ENCODE data around the gene SYTL2. TPM values are rescaled to one million over a fixed set of nuclear protein-coding genes. Genes with fewer than 3 reads are reported as not detected.
"Not testable (repeated sequence)": the region's sequence is repeated elsewhere in the genome, so short reads cannot be mapped to it uniquely, and the experiment has no call there.

Gene SYTL2
- total and polyA plus RNA-seq, 2 donors (not counting 1 experiment from before 2014, with no cell fraction given), result 165 to 387 TPM

- Histone ChIP-seq H3K36me3 (ENCODE audit: control insufficient read depth, insufficient read depth, low read length) (no peaks in the 10 kb centered on the region), H3K79me2 (ENCODE audit: control insufficient read depth, insufficient read depth, low read length) (no peaks in the 10 kb centered on the region), H3K4me2 (ENCODE audit: extremely low read depth, insufficient read depth, low read length) (no peak overlapping the region), H4K20me1 (ENCODE audit: control insufficient read depth, extremely low read depth, insufficient read depth, low read length) (no peaks in the 10 kb centered on the region), H3K9ac (ENCODE audit: insufficient read depth, low read length) (no peak overlapping the region), H3K27ac (ENCODE audit: insufficient read depth, low read length) (no peak overlapping the region), H3K9me3 (ENCODE audit: control insufficient read depth, insufficient read depth, low read depth, low read length) (no peaks in the 10 kb centered on the region), H2AFZ (ENCODE audit: low read length) (no peak overlapping the region), H3K4me3 (replicated peaks in 1 of 4; ENCODE audit: control extremely low read depth in 1 of 4, insufficient read depth in 1 of 4, low read depth in 3 of 4, low read length in 4 of 4) (no peak overlapping the region), H3K27me3 (ENCODE audit: control insufficient read depth, insufficient read depth, low read length) (no peaks in the 10 kb centered on the region), H3K4me1 (ENCODE audit: control insufficient read depth, extremely low read depth, insufficient read depth, low read length) (peaks cover 2% of the 10 kb centered on the region)
- DNase-seq (ENCODE audit: low read depth in 2 of 2), result no peak
- TF ChIP-seq CTCF (conservative IDR thresholded peaks at IDR 0.05 in 1 of 2, IDR thresholded peaks at IDR 0.05 in 1 of 2; ENCODE audit: low read depth in 1 of 2, low read length in 2 of 2), result no peak
Measured at GRCh38 chr11:85784480-85785265, 26.3 kb downstream of the SYTL2 start.

- Histone ChIP-seq H3K4me1 (ENCODE audit: control insufficient read depth, extremely low read depth, insufficient read depth, low read length) (peaks cover 2% of the 10 kb centered on the region), H3K4me3 (replicated peaks in 1 of 4; ENCODE audit: control extremely low read depth in 1 of 4, insufficient read depth in 1 of 4, low read depth in 3 of 4, low read length in 4 of 4) (no peak overlapping the region), H3K9me3 (ENCODE audit: control insufficient read depth, insufficient read depth, low read depth, low read length) (no peaks in the 10 kb centered on the region), H3K27me3 (ENCODE audit: control insufficient read depth, insufficient read depth, low read length) (no peaks in the 10 kb centered on the region), H3K79me2 (ENCODE audit: control insufficient read depth, insufficient read depth, low read length) (no peaks in the 10 kb centered on the region), H3K9ac (ENCODE audit: insufficient read depth, low read length) (no peak overlapping the region), H3K4me2 (ENCODE audit: extremely low read depth, insufficient read depth, low read length) (no peak overlapping the region), H3K36me3 (ENCODE audit: control insufficient read depth, insufficient read depth, low read length) (no peaks in the 10 kb centered on the region), H4K20me1 (ENCODE audit: control insufficient read depth, extremely low read depth, insufficient read depth, low read length) (no peaks in the 10 kb centered on the region), H3K27ac (ENCODE audit: insufficient read depth, low read length) (no peak overlapping the region), H2AFZ (ENCODE audit: low read length) (no peak overlapping the region)
- DNase-seq (ENCODE audit: low read depth in 2 of 2), result no peak
- no peak for TF ChIP-seq CTCF (conservative IDR thresholded peaks at IDR 0.05 in 1 of 2, IDR thresholded peaks at IDR 0.05 in 1 of 2; ENCODE audit: low read depth in 1 of 2, low read length in 2 of 2)
- no peak for TF ChIP-seq EZH2 (IDR thresholded peaks at IDR 0.05; ENCODE audit: low read length, missing control alignments)
Measured at GRCh38 chr11:85783758-85784157, 27.2 kb downstream of the SYTL2 start.

- H3K27me3 ChIP-seq (ENCODE audit: control insufficient read depth, insufficient read depth, low read length); H3K9ac ChIP-seq (ENCODE audit: insufficient read depth, low read length); H3K36me3 ChIP-seq (ENCODE audit: control insufficient read depth, insufficient read depth, low read length); H4K20me1 ChIP-seq (ENCODE audit: control insufficient read depth, extremely low read depth, insufficient read depth, low read length); H3K79me2 ChIP-seq (ENCODE audit: control insufficient read depth, insufficient read depth, low read length); H3K27ac ChIP-seq (ENCODE audit: insufficient read depth, low read length); H3K4me1 ChIP-seq (ENCODE audit: control insufficient read depth, extremely low read depth, insufficient read depth, low read length); H2AFZ ChIP-seq (ENCODE audit: low read length); H3K4me2 ChIP-seq (ENCODE audit: extremely low read depth, insufficient read depth, low read length); H3K4me3 ChIP-seq (replicated peaks in 1 of 4; ENCODE audit: control extremely low read depth in 1 of 4, insufficient read depth in 1 of 4, low read depth in 3 of 4, low read length in 4 of 4); DNase-seq (ENCODE audit: low read depth in 2 of 2); H3K9me3 ChIP-seq (ENCODE audit: control insufficient read depth, insufficient read depth, low read depth, low read length): not testable (repeated sequence)
Measured at GRCh38 chr11:85780780-85781517, 30.0 kb downstream of the SYTL2 start.
